NCI-H1048 (cell line): ENCODE results near the gene CD82.
"Not testable (repeated sequence)": the region's sequence is repeated elsewhere in the genome, so short reads cannot be mapped to it uniquely, and the experiment has no call there.

ENCODE experiments used
- DNase-seq: peaks from one replicate; lab custom pipeline; 2025; lab: John Stamatoyannopoulos, UW

CD82 gene

DNA sequence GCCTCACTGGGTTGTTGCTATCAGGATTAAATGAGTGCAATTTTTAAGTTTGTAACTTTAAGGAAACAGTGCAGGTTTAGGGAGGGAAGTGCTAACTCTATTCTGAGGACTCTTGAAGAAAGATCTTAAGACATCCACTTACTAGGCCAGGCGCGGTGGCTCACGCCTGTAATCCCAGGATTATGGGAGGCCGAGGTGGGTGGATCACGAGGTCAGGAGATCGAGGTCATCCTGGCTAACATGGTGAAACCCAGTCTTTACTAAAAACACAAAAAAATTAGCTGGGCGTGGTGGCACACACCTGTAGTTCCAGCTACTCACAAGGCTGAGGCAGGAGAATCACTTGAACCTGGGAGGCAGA is 5.5 kb upstream of the CD82 start:
- DNase-seq: not testable (repeated sequence)

DNA sequence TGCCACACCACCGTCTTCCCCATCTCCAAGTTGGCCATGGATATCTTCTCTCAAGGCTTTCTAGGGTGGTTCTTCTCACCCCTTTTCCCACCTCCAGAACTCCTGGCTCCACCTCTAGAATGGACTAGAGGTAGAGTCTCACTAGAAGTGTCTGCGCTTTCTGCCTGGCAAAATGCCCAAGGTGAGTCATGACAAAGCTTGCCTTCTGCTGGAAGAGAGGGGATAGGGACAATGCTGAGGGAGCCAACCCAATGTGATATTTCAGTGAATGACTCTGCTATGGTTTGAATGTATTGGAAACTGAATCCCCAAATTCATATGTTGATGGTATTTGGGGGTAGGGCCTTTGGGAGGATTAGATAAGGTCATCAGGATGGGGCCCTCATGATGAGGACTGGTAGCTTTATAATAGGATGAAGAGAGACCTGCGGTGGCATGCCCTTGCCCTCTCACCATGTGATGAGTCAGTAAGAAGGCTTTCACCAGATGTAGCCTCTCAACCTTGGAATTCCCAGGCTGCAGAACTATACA is 4.1 kb upstream of the CD82 start:
- DNase-seq: no peak

DNA sequence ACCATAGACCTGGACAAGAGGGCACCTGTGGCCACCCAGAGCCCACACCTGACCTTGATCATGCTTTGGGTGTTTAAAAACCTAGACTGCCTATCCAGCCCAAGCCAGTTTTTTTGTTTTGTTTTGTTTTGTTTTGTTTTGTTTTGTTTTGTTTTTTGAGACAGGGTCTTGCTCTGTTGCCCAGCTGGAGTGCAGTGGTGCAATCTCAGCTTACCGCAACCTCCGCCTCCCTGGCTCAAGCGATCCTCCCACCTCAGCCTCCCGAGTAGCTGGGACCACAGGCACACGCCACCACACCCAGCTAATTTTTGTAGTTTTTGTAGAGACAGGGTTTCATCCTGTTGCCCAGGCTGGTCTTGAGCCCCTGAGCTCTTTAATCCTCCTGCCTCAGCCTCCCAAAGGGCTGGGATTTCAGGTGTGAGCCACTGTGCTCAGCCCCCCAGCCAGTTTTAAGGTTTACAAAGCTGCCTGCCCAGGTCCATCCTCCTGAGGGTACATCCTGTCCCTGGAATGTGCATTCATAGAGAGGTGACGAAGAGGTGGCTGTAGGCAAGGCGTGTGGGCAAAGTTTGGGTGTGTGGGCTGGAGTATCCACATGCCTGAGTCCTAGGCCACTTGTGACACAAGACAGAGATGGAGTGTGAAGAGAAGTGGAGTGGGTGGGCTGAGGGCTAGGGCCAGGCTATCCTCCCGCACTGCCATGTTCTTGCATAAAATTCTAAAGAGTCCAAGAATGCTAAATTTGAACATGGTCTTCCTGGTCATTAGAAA is 3.3 kb upstream of the CD82 start:
- no peak for DNase-seq

DNA sequence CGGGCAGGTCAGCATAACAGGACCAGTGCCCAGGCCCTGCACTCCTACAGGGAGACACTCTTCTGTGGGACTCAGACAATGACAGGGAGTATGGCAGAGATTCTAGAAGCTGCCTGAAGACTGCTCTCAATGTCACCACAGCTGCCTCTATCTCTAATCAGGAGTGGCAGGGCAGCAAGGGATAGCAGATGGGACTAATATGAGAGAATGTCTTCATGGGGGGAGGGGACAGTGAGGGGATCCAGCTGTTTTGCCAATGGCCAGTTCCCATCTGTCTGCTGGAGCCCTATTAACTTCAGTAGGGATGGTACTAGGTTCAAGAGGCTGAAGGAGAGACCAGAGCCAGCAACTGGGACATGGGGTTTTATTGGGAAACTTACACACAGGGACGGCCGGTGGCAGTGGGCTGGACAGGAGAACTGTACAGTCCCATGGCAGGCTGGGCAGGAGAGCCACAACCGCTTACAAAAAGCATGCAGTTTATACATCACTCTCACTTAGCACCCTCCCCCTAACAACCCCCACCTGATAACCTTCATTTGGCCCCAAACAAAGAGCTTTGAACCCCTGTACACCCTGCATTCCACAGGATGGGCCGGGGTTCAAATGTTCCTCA is 2.5 kb upstream of the CD82 start:
- DNase-seq: no peak

DNA sequence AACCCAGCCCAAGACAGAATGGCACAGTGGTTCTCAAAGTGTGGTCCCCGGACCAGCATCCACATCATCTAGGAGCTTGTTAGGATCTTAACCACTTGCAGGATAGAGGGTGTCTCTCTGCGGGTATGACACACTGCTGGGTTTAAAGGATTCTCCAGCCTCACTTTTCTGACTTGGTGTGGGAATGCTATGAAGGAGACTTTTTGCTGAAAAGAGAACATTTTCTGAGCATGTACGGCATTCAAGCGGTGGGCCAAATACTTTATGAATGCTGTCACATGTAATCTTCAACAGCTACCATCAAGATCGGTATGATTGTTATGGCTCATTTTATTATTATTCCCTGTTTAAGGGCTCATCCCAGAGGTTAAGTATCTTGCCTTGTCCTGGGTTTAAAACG is 1.8 kb upstream of the CD82 start:
- DNase-seq: no peak

DNA sequence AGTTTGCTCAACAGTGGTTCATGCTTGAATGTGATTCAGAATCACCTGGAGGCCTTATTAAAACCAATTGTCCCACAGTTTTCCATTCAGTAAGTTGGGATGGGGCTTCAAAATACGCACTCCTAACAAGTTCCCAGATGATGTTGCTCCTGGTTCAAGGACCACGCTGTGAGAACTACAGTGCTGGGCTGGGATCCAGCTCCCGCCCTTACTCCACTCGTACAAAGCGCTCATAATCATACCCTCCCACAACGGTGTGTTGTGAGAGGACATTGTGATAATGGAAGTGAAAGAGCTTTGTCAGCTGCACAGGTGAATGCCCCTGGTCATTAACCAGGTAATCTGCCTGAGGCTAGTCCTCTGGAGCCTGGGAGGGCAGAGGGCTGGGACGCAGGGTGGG is 1.3 kb upstream of the CD82 start:
- DNase-seq: no peak

DNA sequence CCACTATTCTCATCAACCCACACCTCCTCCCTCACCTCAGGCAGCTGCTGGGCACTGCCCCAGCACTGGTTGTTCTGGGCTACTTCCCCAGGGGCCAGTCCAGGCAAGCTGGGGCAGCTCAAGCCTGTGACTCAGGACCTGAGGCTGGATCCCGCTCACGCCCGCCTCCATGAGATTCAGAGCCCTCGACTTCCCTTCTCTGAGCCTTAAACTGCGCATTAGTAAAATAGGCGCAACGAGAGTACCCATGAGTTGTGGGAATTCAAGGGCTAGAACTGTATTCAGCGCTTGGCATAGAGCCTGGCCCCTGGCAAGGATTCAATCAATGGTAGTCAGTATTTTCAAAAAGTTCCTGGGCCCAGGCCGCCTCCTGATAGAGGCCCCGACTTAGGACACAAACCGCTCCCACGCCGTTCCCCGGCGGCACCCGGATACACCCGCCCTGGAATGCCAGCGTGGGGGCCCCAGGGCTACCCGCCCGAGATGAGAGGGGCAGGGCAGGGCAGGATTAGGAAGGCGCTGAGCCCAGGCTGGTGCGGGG is 723 bp upstream of the CD82 start:
- DNase-seq: no peak

DNA sequence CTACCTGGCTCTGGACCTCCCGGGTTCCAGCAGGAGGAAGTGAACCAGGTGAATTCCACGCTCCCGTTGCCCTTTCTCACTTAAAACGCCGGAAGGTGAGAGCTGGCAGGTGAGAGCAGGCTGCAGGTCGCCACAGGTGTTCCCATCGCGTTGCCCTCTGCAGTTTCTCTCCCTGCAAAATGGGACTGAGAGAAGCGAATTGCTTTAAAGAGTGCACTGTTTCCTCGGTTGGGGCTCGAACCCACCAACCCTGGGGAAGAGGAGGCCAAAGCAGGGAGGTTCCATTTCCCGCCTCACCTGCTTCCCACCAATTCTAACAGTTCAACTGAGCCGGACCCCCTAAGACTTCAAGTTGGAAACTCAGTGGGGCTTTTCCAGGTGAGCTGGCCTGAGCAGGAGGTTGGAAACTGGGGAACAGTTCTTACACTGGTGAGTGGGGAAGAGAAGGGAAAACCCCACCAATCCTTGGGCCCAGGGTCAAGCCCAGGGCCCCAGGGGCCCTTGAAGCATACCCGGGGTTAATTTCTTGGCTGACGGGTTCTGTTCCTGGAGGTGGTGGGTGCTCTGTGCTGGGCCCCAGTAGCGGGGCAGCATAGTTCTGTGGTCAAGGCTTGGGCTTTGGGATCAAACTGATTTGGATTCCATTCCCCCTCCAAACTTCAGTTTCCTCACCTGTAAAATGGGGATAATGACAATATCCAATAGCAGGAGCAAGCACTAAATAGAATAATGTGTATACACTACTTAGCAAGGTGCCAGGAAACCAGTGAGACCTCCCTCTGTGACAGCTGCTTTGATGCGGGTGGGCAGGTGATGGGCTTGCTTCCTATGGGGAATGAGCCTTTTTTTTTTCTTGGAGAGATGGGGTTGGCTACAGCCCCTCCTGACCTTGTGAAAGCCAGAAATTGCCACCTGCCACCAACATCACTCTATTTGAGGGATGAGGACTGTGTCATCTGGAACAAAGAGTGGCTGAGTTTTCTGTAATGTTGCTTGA is 788 bp downstream of the CD82 start:
- DNase-seq: no peak

DNA sequence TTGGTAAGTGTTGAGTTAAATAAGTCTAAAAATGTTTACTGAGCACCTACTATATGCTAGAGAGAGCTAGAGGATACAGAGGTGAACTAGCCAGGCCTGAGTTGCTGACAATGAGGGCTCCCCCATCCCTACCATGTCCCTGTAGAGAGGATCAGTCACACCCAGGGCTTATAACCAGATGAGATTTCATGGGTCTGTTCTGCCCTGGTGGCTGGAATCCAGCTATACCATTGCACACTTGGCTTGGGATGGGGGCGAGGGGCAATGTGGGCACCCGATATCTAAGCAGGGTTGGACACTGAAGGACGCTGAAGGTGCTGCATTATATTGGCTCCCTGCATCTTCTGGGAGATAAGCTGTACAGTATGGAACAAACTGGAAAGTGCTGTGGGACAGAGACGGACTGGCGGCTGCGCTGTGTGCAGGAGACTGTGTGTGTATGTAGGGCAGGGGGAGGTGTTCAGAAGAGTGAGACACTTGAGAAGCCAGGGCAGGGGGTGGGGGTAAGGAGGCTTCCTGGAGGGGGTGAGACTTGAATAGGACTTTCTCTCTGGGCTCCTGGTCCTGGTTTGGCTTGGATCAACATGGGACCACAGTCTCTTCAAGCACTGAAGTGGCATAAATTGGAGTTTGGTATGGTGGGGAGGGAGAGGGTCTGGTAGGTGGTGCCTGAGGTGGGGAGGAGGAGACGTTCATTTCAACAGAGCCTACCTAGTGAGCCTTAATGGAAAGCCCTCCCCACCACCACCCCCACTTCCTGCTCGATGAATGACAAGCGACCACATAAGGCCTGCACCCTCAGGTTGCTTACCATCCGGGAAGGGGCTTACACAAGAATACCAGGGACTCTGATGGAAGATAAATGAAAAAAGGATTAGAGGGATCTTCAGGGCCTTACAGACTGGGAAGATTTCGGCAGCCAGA is 1.8 kb downstream of the CD82 start:
- DNase-seq: no peak

DNA sequence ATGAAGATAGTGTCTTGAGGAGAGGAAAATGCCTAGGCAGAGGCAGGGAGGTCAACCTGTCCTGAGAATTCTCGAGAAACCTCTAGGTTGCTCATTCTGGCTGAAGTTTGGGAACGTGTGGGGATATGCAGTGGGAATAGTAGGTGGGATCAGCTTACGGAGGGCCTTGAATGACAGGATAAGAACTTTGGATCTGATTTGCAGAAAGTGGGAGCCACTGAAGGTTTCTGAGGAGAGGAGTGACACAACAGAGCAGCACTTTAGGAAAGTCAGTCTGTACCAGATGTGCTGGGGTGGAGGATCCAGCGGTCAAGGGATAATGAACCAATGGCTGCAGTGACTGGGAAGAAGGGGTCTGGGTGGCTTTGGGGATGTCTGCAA is 2.4 kb downstream of the CD82 start:
- no peak for DNase-seq

DNA sequence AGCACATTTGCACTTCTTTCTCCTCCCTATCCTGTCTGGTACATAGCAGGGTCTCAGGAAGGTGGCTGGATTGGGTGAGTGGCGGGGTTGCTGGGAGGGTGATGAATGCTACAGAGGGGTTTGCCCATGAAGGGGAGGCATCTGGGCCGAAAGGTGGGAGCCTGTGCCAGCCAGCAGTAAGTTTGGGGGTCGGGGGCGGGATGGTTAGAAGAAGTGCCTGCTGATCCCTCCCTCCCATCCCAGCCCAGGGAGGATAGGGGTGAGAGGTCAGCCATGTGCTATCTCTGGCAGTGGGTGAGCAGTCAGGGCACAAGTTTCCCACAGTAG is 2.8 kb downstream of the CD82 start:
- no peak for DNase-seq

DNA sequence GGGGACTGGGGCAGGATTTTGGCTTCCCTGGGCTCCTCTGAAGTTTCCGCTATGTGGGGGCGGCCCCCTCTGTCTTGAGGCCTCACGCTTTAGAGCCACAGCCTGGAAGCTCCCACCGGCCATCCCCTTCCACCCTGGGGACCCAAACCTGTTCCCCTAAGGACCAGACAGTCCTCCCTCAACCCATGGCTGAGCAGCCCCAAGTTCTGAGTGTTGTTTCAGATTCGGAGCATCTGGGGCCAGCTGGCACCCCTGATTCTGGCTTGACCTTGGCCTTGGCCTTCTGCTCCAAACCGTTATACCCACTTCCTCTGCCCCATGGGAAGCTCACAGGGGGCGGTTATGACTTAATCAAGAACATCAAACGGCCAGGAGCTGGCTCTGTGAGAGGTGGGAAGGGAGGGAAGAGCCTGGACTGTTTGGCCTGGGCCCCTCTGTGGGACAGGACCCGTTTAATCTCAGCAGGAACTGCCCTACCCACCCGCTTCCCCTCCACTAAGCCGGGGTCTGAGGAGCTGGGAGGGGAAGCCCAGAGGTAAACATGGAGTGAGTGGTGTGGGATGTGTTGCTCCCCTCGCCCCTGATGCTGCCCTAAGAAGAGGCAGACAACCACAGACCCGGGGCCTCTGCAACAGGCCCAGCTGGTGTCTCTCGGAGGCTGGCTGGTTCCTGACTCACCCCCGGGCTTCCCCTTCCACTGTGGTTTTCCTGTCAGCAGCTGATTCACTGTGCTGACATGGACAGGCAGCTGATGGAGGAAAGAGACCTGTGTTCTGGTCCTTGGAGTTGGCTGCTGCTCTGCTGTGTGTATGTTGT is 3.4 kb downstream of the CD82 start:
- DNase-seq: no peak

DNA sequence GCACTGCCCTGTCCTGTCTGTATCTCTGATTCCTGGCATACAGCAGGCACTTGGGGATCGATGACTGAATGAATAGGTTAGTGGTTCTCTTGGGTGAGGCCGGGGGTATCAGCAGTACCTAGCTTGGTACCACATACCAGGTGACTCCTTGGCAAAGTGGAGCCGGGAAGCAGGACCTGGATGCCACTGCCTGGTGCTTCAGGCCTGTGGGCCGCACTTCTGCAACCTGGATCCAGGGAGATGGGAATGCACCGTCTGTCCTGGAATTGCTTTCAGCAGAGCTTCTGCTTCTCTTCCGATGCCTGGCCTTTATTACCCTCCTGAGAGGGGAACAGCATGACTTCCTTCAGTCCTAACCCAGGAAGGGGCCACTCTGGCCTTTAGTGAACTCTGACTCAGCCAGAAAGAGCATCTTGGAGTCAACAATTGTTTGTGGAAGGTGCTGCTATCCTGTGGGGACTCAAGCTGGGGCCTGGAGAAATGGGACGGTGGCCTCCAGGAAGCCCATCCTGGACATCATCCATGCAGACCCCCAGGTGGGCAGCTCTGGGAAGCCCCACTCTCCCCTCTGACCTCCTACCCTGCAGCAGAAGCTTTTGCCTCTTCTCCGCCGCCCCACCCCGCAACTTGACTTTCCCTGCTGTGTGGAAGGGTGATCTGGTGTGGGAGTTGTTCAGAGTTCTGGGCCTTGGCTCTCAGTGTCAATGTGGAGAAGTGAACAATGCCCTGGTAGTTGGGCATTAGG is 5.1 kb downstream of the CD82 start:
- no peak for DNase-seq

DNA sequence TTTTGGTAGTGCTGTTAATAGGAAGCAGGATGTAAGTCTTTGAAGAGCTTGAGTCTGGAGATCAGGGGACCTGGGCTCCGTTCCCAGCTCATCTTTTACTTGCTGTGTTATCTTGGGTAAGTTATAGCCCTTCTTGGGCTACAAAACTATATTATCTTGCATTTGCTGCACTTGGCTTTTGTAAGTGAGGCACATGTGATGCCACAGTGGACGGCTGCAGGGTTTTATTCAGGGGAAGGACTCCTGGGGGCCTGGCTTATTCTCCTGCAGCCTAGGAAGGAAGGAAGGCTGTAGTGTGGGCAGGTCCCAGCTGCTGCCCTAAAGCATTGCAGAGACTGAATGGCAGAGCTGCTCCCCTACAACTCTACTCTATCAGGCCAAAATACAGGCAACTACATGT is 6.4 kb downstream of the CD82 start:
- DNase-seq: no peak

DNA sequence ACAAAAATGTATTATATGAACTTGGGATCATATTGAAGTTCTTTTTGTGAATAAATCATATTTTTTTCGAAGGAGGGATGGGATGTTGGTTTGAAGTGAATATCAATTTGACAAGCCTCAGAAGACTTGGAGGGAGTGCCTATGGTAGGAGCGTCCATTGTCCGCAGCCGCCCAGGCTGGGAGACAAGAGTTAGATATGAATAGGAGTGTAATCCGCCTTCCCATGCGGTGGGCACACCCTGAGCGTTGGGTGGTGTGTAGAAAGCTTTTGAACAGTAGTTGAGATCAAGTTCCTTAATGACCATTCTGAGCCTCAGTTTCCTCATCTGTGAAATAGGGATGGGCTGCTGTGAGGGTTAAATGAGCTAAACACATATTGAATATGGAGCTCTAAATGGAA is 7.0 kb downstream of the CD82 start:
- DNase-seq: no peak

DNA sequence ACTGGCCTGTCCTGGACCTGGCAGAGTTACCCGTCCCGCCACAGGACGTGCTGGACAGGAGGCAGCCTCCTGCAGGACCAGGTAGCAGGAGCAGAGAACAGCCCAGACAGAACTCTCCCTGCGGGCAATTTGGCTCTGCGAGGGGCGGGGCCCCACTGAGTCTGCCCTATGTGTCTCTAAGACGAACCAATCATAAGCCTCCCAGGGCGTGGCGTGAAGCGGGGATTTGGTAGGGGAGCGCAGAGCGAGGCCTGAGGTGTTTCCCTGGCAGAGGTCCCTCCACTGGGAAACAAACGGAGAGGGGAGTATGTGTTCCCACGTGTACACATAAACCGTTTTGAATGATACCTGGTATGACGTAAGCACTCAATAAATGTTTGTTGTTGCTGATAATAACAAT is 7.4 kb downstream of the CD82 start:
- DNase-seq: no peak

DNA sequence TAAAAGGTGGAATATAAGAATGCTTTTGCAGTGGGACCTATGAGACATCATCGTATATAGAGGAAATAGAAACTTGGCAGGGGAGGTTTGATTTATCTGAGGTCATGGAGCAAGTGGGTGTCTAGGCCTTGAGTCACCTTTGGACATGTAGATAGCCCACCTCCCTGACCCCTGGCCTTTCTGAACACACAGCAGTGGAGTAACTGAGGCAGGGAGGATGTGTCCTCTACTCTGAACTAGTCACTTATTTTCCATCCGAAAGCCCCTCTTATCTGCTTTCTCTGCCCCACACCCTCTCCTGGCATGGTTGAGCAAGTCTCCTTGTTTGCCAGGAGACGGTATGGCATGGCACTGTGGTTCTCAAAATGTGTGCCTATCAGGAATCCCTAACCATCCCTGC is 7.9 kb downstream of the CD82 start:
- DNase-seq: no peak

DNA sequence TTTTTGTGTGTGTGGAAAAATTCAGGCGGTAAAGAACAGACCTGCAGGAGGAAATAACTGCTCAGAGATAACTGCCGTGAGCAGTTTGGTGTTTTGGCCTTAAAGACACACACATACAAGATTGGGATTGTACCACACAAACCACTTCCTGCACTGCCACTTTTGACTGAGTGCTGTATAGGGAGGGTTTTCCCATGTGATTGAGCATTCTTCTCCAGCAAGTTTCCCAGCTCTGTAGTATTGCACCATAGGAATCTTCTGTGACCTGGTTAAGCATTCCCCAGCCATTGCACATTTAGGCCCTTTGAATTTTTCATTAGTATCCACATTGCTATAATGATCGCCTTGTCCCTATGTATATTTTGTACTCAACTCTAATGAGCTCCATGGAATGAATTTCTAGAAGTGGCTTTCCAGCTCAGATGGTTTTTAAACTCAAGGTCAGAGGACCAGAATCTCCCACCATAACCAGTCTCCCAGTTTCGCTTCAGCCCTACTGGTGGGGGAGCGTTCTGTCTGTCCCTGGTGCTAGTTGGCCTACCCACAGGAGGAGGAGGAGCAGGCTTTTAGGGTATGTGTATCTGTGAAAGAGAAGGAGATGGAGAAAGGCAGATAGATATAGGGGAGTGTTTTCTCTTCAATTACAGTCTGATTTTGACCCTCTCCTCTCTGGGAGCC is 9.3 kb downstream of the CD82 start:
- DNase-seq: no peak

DNA sequence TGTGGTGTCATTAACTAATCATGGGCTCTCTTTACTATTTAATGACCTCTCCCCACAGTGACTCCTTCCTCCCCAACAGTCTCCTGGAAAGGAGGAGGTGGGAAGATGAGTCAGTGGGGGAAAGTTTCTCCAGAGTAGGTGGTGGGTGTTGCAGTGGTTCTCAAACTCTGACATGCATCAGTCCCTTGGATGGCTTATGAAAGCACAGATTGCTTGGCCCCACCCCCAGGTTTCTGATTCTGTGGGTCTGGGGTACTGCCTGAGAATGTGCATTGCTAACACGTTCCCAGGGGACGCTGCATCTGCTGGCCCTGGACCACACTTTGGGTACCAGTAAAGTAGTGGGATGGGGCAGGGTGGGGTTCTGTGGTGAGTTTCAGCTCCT is 9.8 kb downstream of the CD82 start:
- no peak for DNase-seq
